HG03354 (cell line): Measurements from ENCODE around the gene FHAD1.

Experiments used
- ATAC-seq: cut with Tn5 transposase; IDR thresholded peaks from one replicate; pipeline ENCODE4 v1.9.1; 2021; ENCODE audit warnings: mild to moderate bottlenecking; ENCODE audit not compliant: unreplicated experiment, poor library complexity, severe bottlenecking

Gene FHAD1

GRCh38 chr1:15272782-15273127 lies 25.7 kb downstream of the FHAD1 start:
- no peak for ATAC-seq

- no peak for ATAC-seq
Measured at GRCh38 chr1:15273274-15273673, 26.3 kb downstream of the FHAD1 start.

- ATAC-seq, result no peak
Measured at GRCh38 chr1:15275921-15276683, 29.1 kb downstream of the FHAD1 start.

- ATAC-seq, result no peak
Measured at GRCh38 chr1:15276691-15277446, 29.8 kb downstream of the FHAD1 start.

- ATAC-seq, result no peak
Measured at GRCh38 chr1:15277447-15277838, 30.4 kb downstream of the FHAD1 start.

- no peak for ATAC-seq
Measured at GRCh38 chr1:15277933-15278332, 30.9 kb downstream of the FHAD1 start.

- no peak for ATAC-seq
Measured at GRCh38 chr1:15279576-15280230, 32.7 kb downstream of the FHAD1 start.

GRCh38 chr1:15280416-15280815 lies 33.4 kb downstream of the FHAD1 start:
- no peak for ATAC-seq

GRCh38 chr1:15282038-15282437 lies 35.0 kb downstream of the FHAD1 start:
- no peak for ATAC-seq

- ATAC-seq, result no peak
Measured at GRCh38 chr1:15282810-15283474, 35.9 kb downstream of the FHAD1 start.

- ATAC-seq, result no peak
Measured at GRCh38 chr1:15283526-15283925, 36.5 kb downstream of the FHAD1 start.

- no peak for ATAC-seq
Measured at GRCh38 chr1:15286452-15286851, 39.4 kb downstream of the FHAD1 start.

GRCh38 chr1:15287035-15287979 lies 40.3 kb downstream of the FHAD1 start:
- ATAC-seq, result no peak

- ATAC-seq, result no peak
Measured at GRCh38 chr1:15288173-15288926, 41.3 kb downstream of the FHAD1 start.

GRCh38 chr1:15289251-15289651 lies 42.2 kb downstream of the FHAD1 start:
- ATAC-seq, result no peak

GRCh38 chr1:15290382-15290781 lies 43.4 kb downstream of the FHAD1 start:
- ATAC-seq, result no peak

GRCh38 chr1:15295696-15296095 lies 48.7 kb downstream of the FHAD1 start:
- ATAC-seq, result no peak

- ATAC-seq, result no peak
Measured at GRCh38 chr1:15296585-15297321, 49.7 kb downstream of the FHAD1 start.
